Measurements from ENCODE around the gene TMEM18. TPM values are rescaled to one million over a fixed set of nuclear protein-coding genes. Genes with fewer than 3 reads are reported as not detected.

The TMEM18 gene
- total and polyA plus RNA-seq, 9 of the 15 experiments (the other 6 are each of a cell fraction or from before 2014, with no cell fraction given): 12.8 to 55.9 (median 21.8) TPM

GRCh38 chr2:685421-685820 is 8.2 kb upstream of the TMEM18 start:
- H3K4me1 ChIP-seq (replicated peaks in 1 of 2; ENCODE audit: control insufficient read depth in 2 of 2, insufficient read depth in 2 of 2, low read length in 2 of 2): peaks cover 0 to 5% of the 10 kb centered on the region in 2 experiments; a peak in 2 of 5 replicates
- DNase-seq (ENCODE audit: extremely low read depth in 1 of 4, low spot score in 3 of 4): no peak
- H4K20me1 ChIP-seq (replicated peaks; ENCODE audit: control insufficient read depth, insufficient read depth, low read length): no peaks in the 10 kb centered on the region
- ChIA-PET POLR2A (no interaction called here), CTCF (ENCODE audit: low intra/inter-chr PET ratio) (no interaction called here)
- no peaks in the 10 kb centered on the region for H3K79me2 ChIP-seq (ENCODE audit: control insufficient read depth, insufficient read depth, low read length)
- H3K9me3 ChIP-seq (replicated peaks; ENCODE audit: control insufficient read depth, insufficient read depth, low read depth, low read length): 0 out of 2 replicates have a peak, but pooled peaks cover 1% of the 10 kb centered on the region
- no peak overlapping the region for H3K4me3 ChIP-seq
- no peak for FAIRE-seq
- no peaks in the 10 kb centered on the region for H3K9me1 ChIP-seq (ENCODE audit: control insufficient read depth, insufficient read depth, low read length)
- no TSS peak for BruUV-seq (replicated peaks)
- no peak overlapping the region for H3K27ac ChIP-seq (ENCODE audit: extremely low read depth, low read depth, low read length)
- H3K9ac ChIP-seq (ENCODE audit: insufficient read depth in 1 of 2, low read depth in 2 of 2, low read length in 2 of 2): no peak overlapping the region
- intact Hi-C loops (cut with micrococcal nuclease): no loop called here
- H3K4me2 ChIP-seq (ENCODE audit: insufficient read depth, low read length): no peak overlapping the region
- H3K27me3 ChIP-seq (ENCODE audit: control insufficient read depth in 2 of 2, insufficient read depth in 2 of 2, low read length in 2 of 2): peaks cover 7 to 16% of the 10 kb centered on the region in 2 experiments; a peak in 3 of 5 replicates
- 0% methylated on average over 1 of the region's 1 CpG for WGBS (ENCODE audit: insufficient coverage, low coverage, missing lambda C conversion rate)
- in situ Hi-C loops (cut with MboI): no loop called here
- ATAC-seq: no peak
- no peaks in the 10 kb centered on the region for H3K36me3 ChIP-seq (ENCODE audit: control insufficient read depth, insufficient read depth, low read length)
- H2AFZ ChIP-seq (ENCODE audit: low read depth, low read length): no peak overlapping the region
- no peak for TF ChIP-seq PURB (CRISPR knock-in tag; IDR thresholded peaks at IDR 0.05; ENCODE audit: low read depth)
- TF ChIP-seq FOS (IDR thresholded peaks at IDR 0.05; ENCODE audit: extremely low read depth, insufficient read length): no peak
- no peak for TF ChIP-seq SREBF1 (IDR thresholded peaks at IDR 0.05; ENCODE audit: borderline replicate concordance, low read depth, low read length)
- no peak for TF ChIP-seq RFX5 (IDR thresholded peaks at IDR 0.05; ENCODE audit: low read depth, low read length)
- no peak for TF ChIP-seq NFXL1 (CRISPR knock-in tag; IDR thresholded peaks at IDR 0.05)
- no peak for TF ChIP-seq ZFPM2 (CRISPR knock-in tag; IDR thresholded peaks at IDR 0.05)
- TF ChIP-seq ZBTB9 (CRISPR knock-in tag; IDR thresholded peaks at IDR 0.05): no peak
- no peak for TF ChIP-seq RNF2 (IDR thresholded peaks at IDR 0.05)
- no peak for TF ChIP-seq SIX5 (IDR thresholded peaks at IDR 0.05; ENCODE audit: borderline replicate concordance in 1 of 2, insufficient read depth in 1 of 2, low read depth in 1 of 2, low read length in 2 of 2)
- no peak for TF ChIP-seq ASH1L (IDR thresholded peaks at IDR 0.05; ENCODE audit: borderline replicate concordance, low read depth, partially characterized antibody)
- no peak for TF ChIP-seq TSHZ1 (CRISPR knock-in tag; IDR thresholded peaks at IDR 0.05)
- TF ChIP-seq GMEB1 (CRISPR knock-in tag; IDR thresholded peaks at IDR 0.05): no peak
- no peak for TF ChIP-seq WHSC1 (IDR thresholded peaks at IDR 0.05; ENCODE audit: low read length)

All from K562 (cell line).